ENCODE data around the gene MVB12B.

MVB12B gene

DNA sequence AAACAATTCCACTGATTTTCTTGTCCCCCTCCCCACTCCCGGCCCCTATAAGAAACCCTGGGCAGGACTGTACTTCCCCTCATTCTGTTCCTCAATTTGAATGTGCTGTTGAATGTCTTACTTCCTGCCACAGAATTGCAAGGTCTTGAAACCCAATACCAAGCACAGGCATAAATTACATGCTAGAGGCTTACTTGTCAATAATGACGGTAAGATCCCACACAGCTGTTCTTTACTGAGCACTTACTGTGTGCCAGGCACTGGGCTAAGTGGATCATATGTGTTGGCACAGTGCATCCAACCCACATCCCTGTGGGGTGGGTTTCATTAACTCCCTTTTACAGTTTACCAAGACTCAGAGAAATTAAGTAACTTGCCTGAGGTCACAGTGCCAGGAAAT is 63.4 kb downstream of the MVB12B start:
- DNase-seq, result no peak

DNA sequence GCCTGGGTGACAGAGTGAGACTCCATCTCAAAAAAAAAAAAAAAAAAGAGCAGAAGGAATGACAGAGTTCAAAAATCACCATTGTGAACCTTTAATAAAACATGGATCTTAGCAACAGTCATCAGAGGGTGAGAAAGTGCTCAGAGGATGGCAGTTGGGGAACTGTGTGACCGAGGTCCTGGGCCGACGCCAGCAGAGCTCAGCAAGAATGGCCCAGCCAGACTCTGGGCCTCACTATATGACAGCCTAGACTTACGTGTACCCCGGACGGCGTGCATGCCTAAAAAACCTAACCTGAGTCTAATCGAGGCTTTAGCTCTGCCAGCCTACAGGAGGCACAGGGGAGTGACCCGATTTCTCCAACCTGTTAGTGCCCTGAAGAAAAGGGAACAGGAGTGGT is 64.3 kb downstream of the MVB12B start:
- DNase-seq, result no peak

DNA sequence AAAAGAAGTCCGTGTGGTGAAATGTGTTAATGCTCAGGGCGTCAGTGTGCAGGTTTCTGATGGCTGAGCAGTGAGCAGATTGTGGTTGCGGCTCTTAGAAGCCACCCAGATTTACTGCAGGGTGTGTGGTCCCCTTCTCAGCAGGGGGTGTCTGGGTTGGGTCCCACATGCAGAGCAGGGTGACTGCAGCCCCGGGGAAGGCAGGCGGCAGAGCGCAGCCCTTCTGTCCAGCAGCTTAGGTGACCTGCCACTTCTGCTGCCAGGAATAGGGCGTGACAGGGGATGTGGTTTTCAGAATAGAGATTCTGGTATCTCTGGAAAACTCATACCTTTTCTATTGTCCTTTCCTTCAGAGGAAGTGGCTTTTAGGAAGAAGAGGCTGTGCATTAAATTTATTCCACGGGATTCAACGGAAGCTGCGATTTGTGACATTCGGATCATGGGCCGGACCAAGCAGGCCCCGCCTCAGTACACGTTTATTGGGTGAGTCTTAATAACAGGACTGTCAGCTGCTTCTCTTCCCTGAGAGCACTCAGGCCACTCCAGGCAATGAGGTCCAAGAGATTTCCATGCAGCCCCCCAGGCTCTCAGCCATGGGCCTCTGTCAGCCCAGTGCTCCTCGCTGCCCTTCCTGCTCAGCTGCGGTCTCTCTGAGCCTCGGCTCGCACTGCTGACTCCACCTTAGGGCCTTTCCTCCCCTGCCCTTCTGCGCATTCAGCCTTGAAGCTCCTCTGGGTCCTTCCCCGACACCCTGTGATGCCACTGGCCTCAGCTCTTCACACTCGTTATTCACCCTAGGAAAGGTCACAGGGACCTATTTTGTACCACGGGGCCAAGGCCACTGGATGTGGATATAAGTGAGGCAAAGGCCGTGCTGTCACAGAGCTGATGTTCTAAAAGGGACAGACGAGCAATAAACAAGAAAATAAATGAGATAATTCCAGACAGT is 65.4 kb downstream of the MVB12B start:
- no peak for DNase-seq

DNA sequence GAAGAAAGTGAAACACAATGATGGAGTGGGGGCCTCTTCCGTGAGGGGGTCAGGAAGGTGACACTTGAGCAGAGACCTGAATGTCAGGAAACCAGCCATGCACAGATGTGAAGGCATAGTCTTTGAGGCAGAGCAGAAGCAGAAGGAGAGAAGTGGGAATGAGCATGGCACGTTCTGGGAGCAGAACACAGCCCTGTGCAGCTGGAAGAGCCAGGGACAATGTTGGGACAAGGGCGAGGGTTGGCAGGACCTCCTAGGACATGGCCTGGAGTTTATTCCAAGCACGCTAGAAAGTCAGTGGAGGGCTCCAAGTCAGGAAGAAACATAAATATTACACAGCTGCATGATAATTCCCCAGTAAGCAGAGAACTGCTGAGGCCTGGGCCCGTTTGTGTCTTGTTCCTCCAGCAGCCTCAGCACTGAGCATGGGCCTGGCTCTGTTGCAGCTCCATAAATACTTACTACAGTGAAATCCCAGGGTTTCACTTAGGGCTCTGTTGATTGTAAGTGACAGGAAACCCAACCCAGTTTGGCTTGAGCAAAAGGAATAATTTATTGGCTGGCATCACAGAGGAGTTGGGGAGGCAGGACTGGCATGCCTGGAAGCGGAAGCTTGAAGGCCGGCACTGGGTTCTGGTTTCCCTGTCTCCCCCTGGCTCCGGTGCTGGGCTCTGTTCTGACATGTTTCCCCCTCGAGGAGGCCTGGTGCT is 66.2 kb downstream of the MVB12B start:
- no peak for DNase-seq

DNA sequence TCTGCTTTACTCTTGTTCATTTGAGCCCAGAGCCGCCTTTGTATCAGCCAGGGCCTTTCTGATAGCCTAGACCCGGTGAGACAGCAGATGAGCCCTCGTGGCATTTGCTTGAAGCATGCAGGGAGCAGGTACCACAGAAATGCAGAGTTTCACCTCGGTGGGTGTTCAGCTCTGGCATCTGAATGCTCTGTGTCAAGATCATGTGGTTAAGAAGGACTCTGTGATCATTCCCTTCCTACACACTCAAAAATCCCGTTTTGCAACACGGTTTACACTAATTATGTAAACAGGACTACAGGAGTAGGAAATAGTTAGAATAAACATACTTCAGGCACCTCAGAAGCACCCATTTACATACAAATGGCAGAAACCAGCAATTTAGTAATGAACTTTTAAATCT is 67.2 kb downstream of the MVB12B start:
- no peak for DNase-seq

DNA sequence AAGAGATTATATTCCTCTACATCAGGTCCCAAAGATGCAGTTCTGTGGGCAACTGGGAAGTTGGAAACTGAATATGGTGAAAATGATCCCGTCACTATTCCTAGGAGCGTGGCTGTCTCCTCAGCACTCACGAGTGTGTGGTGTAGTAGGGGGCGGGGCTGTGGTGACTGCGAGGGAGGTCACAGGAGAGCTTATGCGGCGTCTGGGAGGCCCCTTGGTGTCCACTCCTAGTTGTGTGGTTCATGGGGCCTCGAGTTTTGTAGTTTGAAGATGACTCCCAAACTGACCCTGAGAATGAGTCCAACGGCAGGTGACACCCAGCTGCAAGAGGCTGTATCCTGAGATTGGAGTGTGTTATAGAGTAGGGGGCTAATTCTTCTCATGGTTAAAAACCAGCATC is 68.2 kb downstream of the MVB12B start:
- DNase-seq, result no peak

DNA sequence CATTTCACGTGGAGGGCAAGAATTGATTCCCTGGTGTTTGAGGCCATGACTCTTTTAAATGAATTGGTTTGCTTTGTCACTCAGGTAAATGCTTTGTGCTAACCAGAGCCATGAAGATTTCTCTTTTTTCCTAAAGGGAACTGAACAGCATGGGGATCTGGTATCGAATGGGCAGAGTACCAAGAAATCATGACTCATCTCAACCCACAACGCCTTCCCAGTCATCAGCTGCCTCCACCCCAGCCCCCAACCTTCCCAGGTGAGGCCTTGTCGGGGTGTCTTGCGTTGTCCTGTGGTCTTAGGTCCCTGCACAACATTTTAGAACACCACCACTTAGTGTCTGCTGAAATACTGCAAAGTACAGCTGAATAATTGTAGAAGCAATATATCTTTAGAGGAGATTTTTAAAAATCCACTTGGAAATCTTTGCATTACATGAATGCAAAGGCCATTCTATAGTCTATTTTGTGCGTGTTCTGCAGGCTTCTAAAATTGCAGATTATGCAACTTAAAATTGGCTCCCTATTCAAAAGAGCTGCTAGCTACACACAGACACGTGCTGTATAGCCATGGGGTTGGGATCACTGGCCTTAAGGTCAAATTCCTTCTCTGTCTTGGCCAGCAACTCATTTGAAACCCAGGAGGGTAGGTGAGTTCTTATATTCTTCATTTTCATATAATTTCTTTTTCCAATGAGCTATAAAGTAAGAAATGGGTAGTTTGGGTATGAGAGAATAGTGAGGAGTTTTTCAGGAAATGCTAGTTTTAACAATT is 69.0 kb downstream of the MVB12B start:
- peak; percentile 22 for DNase-seq

DNA sequence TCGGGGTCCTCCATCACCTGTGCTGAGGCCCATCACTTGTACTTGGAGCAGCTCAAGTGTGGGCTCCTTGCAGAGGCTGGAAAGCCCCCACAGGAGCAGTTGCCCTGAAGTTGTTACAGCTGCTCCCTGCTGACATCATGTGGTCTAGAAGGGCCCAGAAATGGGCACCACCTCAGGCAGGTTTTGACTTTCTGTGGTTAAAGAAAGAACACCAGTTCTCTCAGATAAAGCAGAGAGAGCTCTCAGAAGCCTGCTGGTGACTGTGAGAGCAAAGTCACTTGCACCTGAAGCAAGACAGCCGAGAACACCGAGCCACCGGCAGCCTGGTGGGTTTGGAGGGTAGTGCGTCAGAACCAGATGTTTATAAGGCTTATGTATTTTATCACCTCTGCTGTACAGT is 70.4 kb downstream of the MVB12B start:
- peak; percentile 73 for DNase-seq

DNA sequence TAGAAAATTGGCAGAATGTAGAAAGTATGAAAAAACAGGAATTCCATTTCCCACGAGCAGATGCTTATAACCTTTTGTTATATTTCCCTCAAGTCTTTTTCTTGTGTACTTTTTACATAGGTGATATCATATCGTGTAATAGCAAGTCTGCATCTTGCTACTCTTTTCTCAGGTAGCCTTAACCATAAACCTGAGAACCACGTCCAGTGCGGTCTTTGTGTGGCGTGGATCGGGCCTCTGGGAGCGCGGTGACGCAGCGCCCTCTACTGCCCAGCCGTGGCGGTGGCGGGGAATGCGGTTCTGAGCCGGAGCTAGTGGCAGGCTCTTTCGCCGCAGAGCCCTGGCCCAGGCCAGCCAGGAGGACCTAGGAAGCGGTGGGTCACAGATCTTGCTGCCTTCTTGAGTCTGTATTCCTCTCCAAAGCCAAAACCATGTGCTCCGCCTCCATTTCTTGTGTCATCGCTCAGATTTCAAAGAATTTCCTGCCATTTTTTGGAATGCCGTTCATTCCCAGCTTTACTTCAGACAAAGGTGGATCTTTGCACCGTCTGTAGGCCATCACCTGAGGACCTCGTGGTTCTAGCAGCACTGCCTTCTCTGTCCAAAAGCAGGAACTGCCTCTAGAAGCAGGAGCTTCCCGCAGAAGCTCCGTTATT is 71.9 kb downstream of the MVB12B start:
- DNase-seq, result peak; percentile 82

DNA sequence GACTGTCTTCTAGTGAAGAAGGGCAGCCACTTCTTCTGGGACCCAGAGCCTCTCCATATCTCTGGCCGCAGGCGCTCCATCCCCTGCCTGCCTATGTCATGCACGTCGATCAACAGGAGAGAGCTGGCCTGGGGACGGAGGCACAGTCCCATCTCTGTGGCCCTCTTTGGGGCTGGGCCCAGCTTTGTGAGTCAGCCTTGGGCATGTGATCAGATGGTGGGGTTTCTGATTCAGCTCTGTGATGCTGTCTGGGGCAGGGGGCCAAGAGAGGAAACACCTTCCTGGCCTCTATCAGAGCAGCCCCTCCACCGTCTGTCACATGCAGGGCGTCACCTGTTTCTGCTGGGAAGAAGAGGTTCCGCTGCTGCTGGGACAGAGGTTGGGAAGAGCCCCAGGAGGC is 72.6 kb downstream of the MVB12B start:
- DNase-seq, result no peak

DNA sequence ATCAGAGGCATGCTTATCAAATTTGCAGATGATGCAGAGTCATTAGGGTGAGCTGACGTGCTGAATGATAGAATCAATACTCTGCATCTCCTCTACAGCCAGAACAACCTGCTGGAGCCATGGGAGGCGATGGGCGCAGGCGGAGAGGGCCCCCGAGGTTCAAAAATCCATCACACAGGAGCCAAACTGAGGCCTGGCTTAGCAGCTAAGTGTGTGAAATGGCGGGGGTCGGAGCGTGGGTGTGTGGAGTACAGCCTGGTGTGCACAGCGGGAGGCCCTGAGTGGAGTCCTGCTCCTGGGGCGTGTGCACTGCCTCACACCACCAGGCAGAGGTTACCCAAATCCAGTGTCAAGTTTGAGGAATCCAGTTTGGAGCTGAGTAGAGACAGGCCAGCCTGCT is 73.2 kb downstream of the MVB12B start:
- no peak for DNase-seq

DNA sequence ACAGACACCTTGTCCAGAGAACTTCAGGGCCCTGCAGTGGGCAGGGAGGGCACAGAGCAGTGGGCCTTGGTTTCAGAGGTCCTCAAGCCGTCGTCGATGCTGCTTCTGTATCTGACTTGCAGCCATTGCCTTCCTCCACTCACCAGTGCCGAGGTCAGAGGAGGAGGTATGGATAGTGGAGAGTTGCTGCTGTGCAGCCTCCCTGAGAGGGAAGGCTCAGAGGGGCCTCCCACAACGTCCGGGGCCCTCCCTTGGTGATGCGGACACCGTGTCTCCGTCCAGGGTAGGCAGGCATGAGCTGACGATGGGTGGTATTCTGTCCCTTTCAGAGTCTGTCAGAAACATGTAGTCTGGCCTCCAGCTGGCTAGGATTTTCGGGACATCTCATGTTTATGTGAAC is 73.9 kb downstream of the MVB12B start:
- DNase-seq, result no peak

DNA sequence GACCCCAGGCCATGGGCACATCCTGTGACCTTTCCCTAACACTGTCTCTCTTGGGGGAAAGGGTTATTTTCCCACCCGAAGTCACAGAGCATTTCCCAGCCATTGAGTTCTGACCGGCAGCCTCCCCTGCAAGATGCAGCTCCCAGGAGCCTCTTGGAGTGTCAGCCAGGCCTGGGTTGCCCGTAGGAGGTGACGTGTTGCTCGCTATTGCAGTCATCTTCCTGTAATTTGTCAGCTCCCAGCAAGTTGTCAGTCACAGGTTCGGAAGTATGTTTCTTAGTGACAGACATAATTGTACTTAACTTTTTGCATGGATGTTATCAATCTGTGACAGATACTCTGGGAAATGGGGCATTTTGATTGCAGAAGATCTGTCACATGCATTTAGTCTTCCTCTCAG is 74.5 kb downstream of the MVB12B start:
- DNase-seq, result no peak

DNA sequence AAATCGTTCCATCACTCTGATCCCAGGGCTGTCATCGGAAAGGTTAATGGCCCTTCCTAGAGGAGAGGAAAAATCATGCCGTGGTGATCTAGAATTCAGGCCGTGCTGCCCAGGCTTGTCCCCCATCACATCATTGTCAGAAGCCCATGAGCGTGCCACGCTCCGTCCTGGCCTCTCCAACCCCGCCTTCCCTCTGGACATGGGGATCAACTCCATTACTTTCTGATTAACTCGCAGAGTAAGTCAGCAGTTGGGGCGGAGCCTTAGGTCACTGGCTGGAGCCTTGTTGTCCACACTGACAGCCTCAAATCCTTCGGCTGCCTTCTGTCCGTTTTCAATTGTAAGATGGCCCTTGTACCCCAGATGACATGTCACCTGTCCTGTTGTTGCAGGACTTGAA is 75.0 kb downstream of the MVB12B start:
- no peak for DNase-seq

DNA sequence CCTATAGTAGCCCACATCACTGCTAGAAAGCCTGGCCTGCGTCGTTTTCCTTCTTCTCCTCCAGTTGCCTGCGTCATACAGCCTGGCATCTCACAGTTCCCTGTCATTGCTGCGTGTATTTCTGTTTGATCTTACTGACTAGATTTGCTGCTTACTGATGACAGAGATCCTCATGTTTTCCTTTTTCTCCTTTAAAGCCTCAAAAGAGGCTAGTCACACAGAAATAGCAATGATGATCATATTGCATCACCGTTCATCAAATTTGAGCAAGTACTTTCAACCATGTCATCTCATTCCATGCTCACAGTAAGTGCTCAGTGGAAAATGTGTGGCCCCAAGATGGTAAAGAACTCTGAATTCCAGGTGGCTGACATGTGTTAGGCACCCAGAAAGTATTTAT is 76.8 kb downstream of the MVB12B start:
- no peak for DNase-seq

DNA sequence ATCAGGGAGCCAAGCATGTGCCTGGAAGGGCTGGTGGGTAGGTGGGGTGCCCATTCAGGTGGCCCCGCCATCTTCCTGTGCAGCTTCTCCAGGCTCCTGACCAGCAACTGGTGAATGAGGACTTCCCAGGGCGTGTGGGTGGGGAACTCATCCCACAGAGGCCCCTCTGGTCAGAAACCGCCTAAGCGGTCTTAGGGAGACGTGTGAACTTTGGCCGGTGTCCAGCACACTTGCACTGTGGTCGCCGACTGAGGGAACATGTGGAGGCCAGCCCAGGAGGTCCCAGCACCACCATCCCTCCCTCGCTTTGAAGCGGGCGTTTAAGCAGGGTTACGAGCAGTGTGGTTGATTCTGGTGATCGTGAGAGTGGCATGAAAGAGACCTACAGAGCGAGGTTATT is 77.8 kb downstream of the MVB12B start:
- DNase-seq, result no peak

DNA sequence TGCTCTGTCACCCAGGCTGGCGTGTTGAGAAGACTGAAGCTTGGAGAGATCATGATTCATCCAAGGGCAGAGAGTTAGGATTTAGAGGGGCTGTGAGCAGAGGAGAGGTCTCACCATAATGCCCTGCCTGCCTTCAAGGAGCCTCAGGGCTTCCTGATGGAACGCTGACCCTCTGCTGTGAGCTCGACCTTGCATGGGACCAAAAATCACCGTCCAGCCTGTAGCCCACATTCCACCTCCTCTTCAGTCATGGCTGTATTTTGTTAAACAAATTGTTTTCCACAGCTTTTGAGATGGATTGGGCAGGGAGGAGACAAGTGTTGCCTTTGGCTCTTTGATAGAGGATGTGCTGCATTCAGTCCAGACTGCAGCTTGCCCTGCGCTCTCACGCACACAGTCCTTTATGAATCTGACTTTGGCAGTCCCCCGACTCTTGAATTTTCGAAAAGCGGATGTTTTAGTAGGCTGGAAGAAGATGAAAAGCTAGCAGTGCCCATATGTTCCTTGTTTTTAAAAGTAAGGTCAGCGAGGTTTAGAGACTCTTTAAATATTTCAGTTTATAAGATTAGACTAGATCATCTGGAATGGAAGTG is 79.5 kb downstream of the MVB12B start:
- no peak for DNase-seq

DNA sequence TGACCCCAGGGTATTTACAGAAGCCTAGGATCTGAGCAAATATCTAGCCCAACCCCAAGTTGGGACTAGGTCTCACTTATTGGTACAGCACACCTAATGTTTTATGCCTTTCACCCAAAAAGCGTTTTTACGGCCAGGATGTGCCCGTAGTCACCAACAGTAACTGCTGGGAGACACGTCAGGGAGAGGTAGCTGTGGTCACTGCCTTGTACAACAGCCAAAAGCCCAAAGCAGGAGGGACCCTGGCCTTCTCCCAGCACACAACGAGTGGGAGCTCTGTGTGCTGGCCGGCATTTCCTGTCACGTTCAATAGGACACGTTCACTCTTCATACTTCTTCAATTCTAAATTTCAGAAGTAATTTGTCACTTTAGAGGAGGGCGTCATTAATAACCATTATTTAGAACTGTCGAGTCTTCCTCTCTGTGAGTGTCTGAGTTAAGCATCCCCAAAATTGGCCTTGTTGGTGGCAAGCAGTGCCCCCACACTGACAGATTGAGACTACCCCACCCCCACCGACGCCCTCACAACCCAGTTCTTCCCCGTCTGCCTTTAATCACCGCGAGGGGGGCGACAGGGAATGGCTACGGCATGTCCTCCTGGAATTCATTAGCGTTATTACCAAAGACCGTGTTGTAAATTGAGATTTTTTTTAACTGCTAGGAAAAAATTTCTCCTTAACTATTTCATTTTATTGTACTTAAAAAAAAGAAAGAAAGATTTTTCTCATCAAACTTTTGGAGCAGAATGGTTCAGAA is 80.7 kb downstream of the MVB12B start:
- no peak for DNase-seq

DNA sequence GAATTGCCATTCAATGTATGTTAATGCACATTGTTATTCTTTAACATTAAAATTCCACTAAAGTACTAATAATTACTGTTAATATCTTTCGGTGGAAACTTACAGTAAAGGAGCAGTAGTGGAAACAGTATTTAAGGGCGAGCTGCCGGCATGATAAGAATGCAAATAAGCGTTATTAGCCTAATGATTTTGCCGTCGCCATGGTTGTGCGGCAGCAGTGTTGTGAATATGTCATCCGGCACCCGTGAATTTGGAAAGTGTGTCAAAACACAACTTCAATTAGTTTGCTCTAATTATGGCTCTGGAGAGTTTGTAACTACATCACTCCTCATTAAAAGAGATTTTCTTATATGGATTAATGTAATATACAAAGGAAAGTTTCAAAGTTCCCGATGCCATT is 81.4 kb downstream of the MVB12B start:
- no peak for DNase-seq

DNA sequence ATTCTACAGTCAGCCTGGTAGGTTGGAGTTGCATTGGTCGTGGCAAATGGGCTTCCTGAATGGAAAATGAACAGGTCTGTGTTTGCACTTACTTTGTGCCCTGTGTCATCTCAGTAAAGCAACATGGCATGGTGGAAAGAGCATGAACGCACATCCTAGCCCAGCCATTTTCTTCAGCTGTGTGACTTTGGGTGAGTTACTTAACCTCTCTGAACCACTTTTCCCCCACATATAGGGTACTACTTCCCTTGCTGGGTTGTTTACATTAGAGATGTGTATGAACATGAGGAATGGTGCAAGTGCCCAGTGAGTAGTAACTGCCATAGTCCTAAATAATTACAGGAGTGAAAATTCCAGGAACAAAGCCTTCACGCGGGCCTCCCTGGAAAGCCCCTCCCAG is 83.6 kb downstream of the MVB12B start:
- no peak for DNase-seq

DNA sequence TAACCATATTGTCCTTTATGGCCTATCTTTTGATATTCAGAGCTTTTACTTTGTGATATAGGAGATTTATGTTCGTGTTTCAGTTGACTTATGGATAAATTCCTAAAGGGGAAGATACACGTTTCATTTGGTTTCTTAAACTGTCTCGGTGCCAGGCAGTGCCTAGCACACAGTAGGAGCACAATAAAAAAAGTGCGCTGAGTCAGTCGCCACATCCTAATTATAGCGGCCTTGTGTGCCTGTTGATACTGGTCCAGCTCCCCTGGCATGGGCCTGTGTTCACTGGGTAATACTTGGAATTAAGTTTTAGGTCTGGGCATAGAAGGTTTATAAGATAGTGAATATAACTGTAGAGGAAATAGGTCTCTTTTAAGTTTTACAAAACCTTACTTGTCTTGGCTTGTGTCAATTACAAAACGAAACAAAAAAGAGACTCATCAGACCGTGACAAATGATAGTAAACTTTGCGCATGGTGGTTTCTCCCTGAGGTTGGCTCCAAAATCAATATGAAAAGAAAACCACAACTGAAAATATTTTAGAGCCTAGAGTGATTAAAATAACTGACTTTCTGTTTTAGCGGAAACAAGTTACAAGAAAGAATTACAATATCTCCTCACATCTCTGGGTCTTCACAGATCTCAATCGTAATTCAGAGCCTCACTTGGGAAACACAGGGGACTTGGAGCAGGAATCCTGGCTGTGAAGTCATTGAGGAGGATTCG is 84.8 kb downstream of the MVB12B start:
- DNase-seq, result peak; percentile 36
